Measurements from ENCODE around the gene RNF213.

Gene RNF213

GRCh38 chr17:80413771-80414507, 153.3 kb downstream of the RNF213 start:
- TF ChIP-seq, protein P1, sequence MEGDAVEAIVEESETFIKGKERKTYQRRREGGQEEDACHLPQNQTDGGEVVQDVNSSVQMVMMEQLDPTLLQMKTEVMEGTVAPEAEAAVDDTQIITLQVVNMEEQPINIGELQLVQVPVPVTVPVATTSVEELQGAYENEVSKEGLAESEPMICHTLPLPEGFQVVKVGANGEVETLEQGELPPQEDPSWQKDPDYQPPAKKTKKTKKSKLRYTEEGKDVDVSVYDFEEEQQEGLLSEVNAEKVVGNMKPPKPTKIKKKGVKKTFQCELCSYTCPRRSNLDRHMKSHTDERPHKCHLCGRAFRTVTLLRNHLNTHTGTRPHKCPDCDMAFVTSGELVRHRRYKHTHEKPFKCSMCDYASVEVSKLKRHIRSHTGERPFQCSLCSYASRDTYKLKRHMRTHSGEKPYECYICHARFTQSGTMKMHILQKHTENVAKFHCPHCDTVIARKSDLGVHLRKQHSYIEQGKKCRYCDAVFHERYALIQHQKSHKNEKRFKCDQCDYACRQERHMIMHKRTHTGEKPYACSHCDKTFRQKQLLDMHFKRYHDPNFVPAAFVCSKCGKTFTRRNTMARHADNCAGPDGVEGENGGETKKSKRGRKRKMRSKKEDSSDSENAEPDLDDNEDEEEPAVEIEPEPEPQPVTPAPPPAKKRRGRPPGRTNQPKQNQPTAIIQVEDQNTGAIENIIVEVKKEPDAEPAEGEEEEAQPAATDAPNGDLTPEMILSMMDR (conservative IDR thresholded peaks at IDR 0.05; ENCODE audit: low read depth, low read length) = no peak
- DNase-seq (ENCODE audit: low read depth) = no peak

DNA sequence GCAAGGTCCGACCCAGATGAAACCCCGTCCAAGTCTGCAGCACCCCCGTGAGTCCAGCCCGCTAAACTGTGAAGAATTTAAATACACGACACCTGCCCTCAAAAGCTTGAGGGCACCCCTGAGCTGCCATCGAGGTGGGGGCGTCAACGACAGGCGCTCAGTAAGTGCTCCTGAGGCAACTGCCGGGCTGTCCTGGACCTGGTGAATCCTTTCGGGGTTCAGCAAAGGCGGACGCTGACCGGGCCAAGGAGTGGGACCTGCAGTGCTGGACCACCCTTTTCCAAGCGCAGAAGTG, 153.8 kb downstream of the RNF213 start:
- no peak for DNase-seq (ENCODE audit: low read depth)
- peak overlapping the region; percentile 93 for H3K4me3 ChIP-seq (ENCODE audit: low read length)
- TF ChIP-seq, protein P1 (conservative IDR thresholded peaks at IDR 0.05; ENCODE audit: low read depth, low read length) = no peak

More at GRCh38 chr17:80413771-80414507, 153.3 kb downstream of the RNF213 start:
- peak overlapping the region; percentile 93 for H3K4me3 ChIP-seq (ENCODE audit: low read length)

DNA sequence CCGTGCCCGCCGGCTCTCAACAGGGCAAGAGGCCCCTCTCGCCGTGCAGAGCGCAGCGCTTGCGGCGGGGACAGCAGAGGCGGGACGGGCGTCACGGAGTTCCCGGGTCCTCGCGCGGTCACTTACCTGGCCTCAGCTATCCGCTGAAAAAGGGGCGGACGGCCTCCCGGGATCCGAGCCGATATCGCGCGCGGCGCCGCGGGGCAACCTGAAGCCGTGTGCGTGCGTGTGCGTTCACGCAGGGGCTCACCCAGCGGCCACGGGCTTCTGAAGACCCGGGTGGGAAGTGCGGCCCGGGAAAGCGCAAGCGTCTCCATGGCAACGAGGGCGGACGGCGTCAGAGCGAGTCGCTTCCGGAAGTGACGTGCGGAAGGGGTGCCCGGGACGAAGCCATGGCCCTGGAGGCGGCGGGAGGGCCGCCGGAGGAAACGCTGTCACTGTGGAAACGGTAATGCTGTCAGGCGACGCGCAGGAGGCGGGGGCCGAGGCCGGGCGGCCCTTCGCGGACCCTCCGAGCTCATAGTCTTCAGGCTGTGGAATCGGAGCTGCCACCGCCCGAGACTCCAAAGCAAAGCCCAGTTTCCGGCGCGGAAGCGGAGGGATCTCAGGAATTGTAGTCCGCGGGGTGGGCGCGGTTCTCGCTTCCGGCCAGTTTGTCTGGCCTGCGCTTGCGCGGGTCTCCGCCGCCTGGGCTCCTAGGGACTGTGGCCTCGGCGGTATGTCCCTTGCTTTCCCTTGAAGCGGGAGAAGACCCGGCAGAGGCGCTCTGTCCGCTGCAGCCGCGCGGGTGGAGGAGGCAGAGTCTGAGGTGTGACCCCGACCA, 154.4 kb downstream of the RNF213 start, which contains the start of gene ENDOV:
TSS of gene ENDOV (plus strand) at position 365 of the 823 bp plus-strand sequence. CDS start at position 393, 28 bp downstream.
- TF ChIP-seq, protein P1 (conservative IDR thresholded peaks at IDR 0.05; ENCODE audit: low read depth, low read length) = no peak
- H3K4me3 ChIP-seq (ENCODE audit: low read length) = peak within 1 kb of the TSS; percentile 93
- peak; percentile 61 for DNase-seq (ENCODE audit: low read depth)

DNA sequence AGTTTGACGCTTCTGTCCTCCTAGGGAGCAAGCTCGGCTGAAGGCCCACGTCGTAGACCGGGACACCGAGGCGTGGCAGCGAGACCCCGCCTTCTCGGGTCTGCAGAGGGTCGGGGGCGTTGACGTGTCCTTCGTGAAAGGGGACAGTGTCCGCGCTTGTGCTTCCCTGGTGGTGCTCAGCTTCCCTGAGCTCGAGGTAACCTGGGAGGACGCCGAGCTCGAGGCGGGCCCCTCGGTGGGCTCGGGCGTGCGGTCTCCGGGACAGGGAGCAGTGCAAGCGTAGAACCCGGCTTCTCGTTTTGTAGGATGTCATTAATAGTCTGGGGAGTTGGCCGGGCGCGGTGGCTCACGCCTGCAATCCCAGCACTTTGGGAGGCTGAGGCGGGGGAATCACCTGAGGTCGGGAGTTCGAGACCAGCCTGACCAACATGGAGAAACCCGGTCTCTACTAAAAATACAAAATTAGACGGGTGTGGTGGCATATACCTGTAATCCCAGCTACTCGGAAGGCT, 155.0 kb downstream of the RNF213 start:
- DNase-seq (ENCODE audit: low read depth) = no peak
- peak overlapping the region; percentile 93 for H3K4me3 ChIP-seq (ENCODE audit: low read length)
- TF ChIP-seq, protein P1 (conservative IDR thresholded peaks at IDR 0.05; ENCODE audit: low read depth, low read length) = no peak

DNA sequence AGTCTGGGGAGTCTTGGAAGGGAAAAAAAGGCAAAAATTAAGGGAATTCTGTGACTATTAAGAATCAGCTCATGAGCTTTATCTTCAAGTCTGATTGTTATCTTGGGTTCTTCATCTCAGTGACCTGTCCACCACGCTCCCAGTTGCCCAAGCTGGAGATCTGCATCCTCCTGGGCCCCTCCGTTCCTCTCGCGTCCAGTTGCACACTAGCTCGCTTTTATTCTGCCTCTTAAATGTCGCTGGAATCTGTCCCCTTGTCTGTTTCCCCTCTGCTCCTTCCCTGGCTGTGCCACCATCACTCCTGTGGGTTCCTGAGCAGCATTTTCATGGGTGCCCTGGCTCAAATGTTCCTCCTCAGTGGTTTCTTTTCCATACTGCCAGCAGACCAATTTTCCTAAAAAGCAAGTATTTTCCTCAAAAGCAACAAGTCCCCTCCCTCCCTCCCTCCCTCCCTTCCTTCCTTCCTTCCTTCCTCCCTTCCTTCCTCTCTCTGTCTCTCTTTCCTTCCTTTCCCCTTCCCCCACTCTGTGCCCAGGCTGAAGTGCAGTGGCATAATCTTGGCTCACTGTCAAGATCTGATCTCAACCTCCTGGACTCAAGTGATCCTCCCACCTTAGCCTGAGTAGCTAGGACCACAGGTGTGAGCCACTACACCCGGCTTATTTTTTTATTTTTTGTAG, 155.7 kb downstream of the RNF213 start:
- H3K4me3 ChIP-seq (ENCODE audit: low read length) = peak overlapping the region; percentile 93
- no peak for DNase-seq (ENCODE audit: low read depth)
- TF ChIP-seq, protein P1 (conservative IDR thresholded peaks at IDR 0.05; ENCODE audit: low read depth, low read length) = no peak

GRCh38 chr17:80416940-80417293, 156.3 kb downstream of the RNF213 start:
- no peak overlapping the region for H3K4me3 ChIP-seq (ENCODE audit: low read length)
- TF ChIP-seq, protein P1 (conservative IDR thresholded peaks at IDR 0.05; ENCODE audit: low read depth, low read length) = no peak
- no peak for DNase-seq (ENCODE audit: low read depth)
